HEK293 (cell line): ENCODE data around the gene TLL1.

Experiments used
- CTCF ChIA-PET: fragments of 350-600 bp; formaldehyde crosslinking; extraction: SDS; loops from one replicate; lab custom pipeline; 2021; ENCODE audit warnings: antibody characterized with exemption; lab: Yijun Ruan, JAX
- POLR2A ChIA-PET: fragments of 300-600 bp; formaldehyde crosslinking; extraction: SDS; loops from one replicate; lab custom pipeline; 2020; ENCODE audit warnings: antibody characterized with exemption, inconsistent platforms; lab: Yijun Ruan, JAX
- H3K27ac ChIP-seq: fragments of 200-500 bp; sonication (Bioruptor generic); 2 replicates; pipeline ENCODE4 v1.5.1; 2014; ENCODE audit warnings: low read depth, low read length, control low read depth, inconsistent platforms; ENCODE audit errors: extremely low read depth
- H3K36me3 ChIP-seq, 2 experiments: fragments of 200-500 bp in 1 of 2; sonication (Bioruptor generic) in 1 of 2; 1 replicate in 1 of 2; 2 replicates in 1 of 2; pipeline ENCODE4 v1.5.1; 2014 to 2017; ENCODE audit warnings: inconsistent platforms in 2 of 2, low read length in 2 of 2; ENCODE audit not compliant: control insufficient read depth in 2 of 2, insufficient read depth in 1 of 2
- H3K4me1 ChIP-seq: fragments of 200-500 bp; sonication (Bioruptor generic); 2 replicates; pipeline ENCODE4 v1.5.1; 2014; ENCODE audit warnings: mild to moderate bottlenecking, low read length, inconsistent platforms; ENCODE audit not compliant: control insufficient read depth, insufficient read depth
- H3K4me3 ChIP-seq: 2 replicates; pipeline ENCODE4 v1.5.1; 2011; ENCODE audit warnings: low read depth, mild to moderate bottlenecking, control low read depth, low read length, moderate library complexity
- H3K9me3 ChIP-seq: fragments of 200-500 bp; sonication (Bioruptor generic); 2 replicates; pipeline ENCODE4 v1.5.1; 2014; ENCODE audit warnings: low read depth, low read length, inconsistent platforms; ENCODE audit not compliant: control insufficient read depth, insufficient read depth
- EGR2 ChIP-seq: fragments of 450-650 bp; formaldehyde crosslinking; IDR thresholded peaks from 2 replicates; pipeline ENCODE4 v1.5.1; 2016; ENCODE audit warnings: low read depth, missing biosample characterization, missing genetic modification characterization
- HOXD13 ChIP-seq: sonication (generic); formaldehyde crosslinking; IDR thresholded peaks from 2 replicates; pipeline ENCODE4 v1.8.0; 2022; ENCODE audit warnings: missing genetic modification reagents, borderline replicate concordance
- MEIS1 ChIP-seq: sonication (generic); formaldehyde crosslinking; IDR thresholded peaks from 2 replicates; pipeline ENCODE4 v1.8.1; 2022; ENCODE audit warnings: missing genetic modification reagents, mild to moderate bottlenecking, borderline replicate concordance
- REST ChIP-seq: fragments of 450-650 bp; formaldehyde crosslinking; IDR thresholded peaks from 2 replicates; pipeline ENCODE4 v1.5.1; 2016; ENCODE audit warnings: missing biosample characterization, missing genetic modification characterization
- SETDB1 ChIP-seq: IDR thresholded peaks from one replicate; pipeline ENCODE4 v1.6.1; 2017; ENCODE audit warnings: mild to moderate bottlenecking, low read length, moderate library complexity, mixed read lengths; ENCODE audit not compliant: insufficient read length
- TRIM28 ChIP-seq: IDR thresholded peaks from 2 replicates; pipeline ENCODE4 v1.6.1; 2011; ENCODE audit warnings: low read length, control low read depth, borderline replicate concordance
- YY1 ChIP-seq: fragments of 450-650 bp; formaldehyde crosslinking; IDR thresholded peaks from 2 replicates; pipeline ENCODE4 v1.5.1; 2018; ENCODE audit warnings: missing biosample characterization, missing genetic modification characterization
- YY2 ChIP-seq: fragments of 450-650 bp; formaldehyde crosslinking; IDR thresholded peaks from 2 replicates; pipeline ENCODE4 v1.5.1; 2016; ENCODE audit warnings: missing biosample characterization, missing genetic modification characterization
- ZNF121 ChIP-seq: fragments of 450-650 bp; formaldehyde crosslinking; IDR thresholded peaks from 2 replicates; pipeline ENCODE4 v1.5.1; 2016; ENCODE audit warnings: missing biosample characterization, missing genetic modification characterization
- ZNF155 ChIP-seq: fragments of 450-650 bp; formaldehyde crosslinking; IDR thresholded peaks from 2 replicates; pipeline ENCODE4 v1.5.1; 2016; ENCODE audit warnings: missing biosample characterization, missing genetic modification characterization
- ZNF239 ChIP-seq: fragments of 450-650 bp; formaldehyde crosslinking; IDR thresholded peaks from 2 replicates; pipeline ENCODE4 v1.5.1; 2016; ENCODE audit warnings: missing biosample characterization, missing genetic modification characterization
- ZNF324 ChIP-seq: fragments of 450-650 bp; formaldehyde crosslinking; IDR thresholded peaks from 2 replicates; pipeline ENCODE4 v1.5.1; 2016; ENCODE audit warnings: missing biosample characterization, missing genetic modification characterization
- ZNF350 ChIP-seq: fragments of 450-650 bp; formaldehyde crosslinking; IDR thresholded peaks from 2 replicates; pipeline ENCODE4 v1.5.0; 2017; ENCODE audit warnings: missing biosample characterization, mild to moderate bottlenecking, missing genetic modification characterization
- ZNF354C ChIP-seq: fragments of 450-650 bp; formaldehyde crosslinking; IDR thresholded peaks from 2 replicates; pipeline ENCODE4 v1.5.1; 2016; ENCODE audit warnings: missing biosample characterization, missing genetic modification characterization, low read depth, borderline replicate concordance
- ZNF514 ChIP-seq: fragments of 450-650 bp; formaldehyde crosslinking; IDR thresholded peaks from 2 replicates; pipeline ENCODE4 v1.5.1; 2016; ENCODE audit warnings: missing biosample characterization, missing genetic modification characterization
- ZNF529 ChIP-seq: fragments of 450-650 bp; formaldehyde crosslinking; IDR thresholded peaks from 2 replicates; pipeline ENCODE4 v1.5.1; 2017; ENCODE audit warnings: missing genetic modification characterization, missing biosample characterization; ENCODE audit not compliant: insufficient replicate concordance
- ZNF558 ChIP-seq: fragments of 450-650 bp; formaldehyde crosslinking; IDR thresholded peaks from 2 replicates; pipeline ENCODE4 v1.5.1; 2016; ENCODE audit warnings: missing biosample characterization, missing genetic modification characterization
- ZNF585B ChIP-seq: fragments of 450-650 bp; formaldehyde crosslinking; IDR thresholded peaks from 2 replicates; pipeline ENCODE4 v1.5.1; 2016; ENCODE audit warnings: missing biosample characterization, missing genetic modification characterization
- ZNF629 ChIP-seq: fragments of 450-650 bp; formaldehyde crosslinking; IDR thresholded peaks from 2 replicates; pipeline ENCODE4 v1.5.1; 2017; ENCODE audit warnings: missing biosample characterization, missing genetic modification characterization
- ZSCAN16 ChIP-seq: fragments of 450-650 bp; formaldehyde crosslinking; IDR thresholded peaks from 2 replicates; pipeline ENCODE4 v1.5.1; 2016; ENCODE audit warnings: missing biosample characterization, missing genetic modification characterization
- TF ChIP-seq, protein P1 (sequence below): fragments of 450-650 bp; formaldehyde crosslinking; IDR thresholded peaks from 2 replicates; pipeline ENCODE4 v1.5.1; 2016; ENCODE audit warnings: missing biosample characterization, missing genetic modification characterization
- TF ChIP-seq, protein P2 (sequence below): fragments of 450-650 bp; formaldehyde crosslinking; IDR thresholded peaks from 2 replicates; pipeline ENCODE4 v1.5.1; 2017; ENCODE audit warnings: missing biosample characterization, missing genetic modification characterization

The TLL1 gene

DNA sequence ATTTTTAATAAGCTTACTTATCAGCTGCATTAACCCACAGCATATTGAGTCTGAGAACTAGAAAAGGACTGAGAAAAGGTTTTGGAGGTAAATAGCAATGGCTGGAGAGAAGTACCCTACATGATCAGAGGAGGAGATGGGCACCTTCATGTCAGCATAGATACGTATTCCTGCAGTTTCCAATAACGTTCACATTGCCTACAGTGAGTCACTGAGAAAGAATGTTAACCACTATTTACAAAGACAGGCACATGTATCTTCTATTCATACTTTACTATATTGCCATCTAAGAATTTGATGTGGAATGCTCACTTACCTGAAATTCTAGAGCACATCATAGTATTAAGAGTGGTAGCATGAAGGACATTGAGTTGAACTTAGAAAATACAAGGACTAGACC lies 92.5 kb downstream of the TLL1 start:
- no peaks in the 10 kb centered on the region for H3K9me3 ChIP-seq
- no peaks in the 10 kb centered on the region for H3K36me3 ChIP-seq
- no peak overlapping the region for H3K27ac ChIP-seq
- no peaks in the 10 kb centered on the region; the same call in 1 of the 2 replicates for H3K4me1 ChIP-seq
- no peak overlapping the region for H3K4me3 ChIP-seq
- ChIA-PET CTCF (interaction anchor here (0.6 kb wide), 1 partner anchor 287 kb away, joined by 3 read pairs; no protein-coding TSS in a partner anchor), POLR2A (no interaction called here)
- TF ChIP-seq ZNF585B (tag by site-specific recombination) (no peak), ZNF629 (no peak)

- Histone ChIP-seq H3K36me3 (no peaks in the 10 kb centered on the region), H3K4me1 (no peaks in the 10 kb centered on the region; the same call in 1 of the 2 replicates), H3K9me3 (no peaks in the 10 kb centered on the region), H3K27ac (no peak overlapping the region), H3K4me3 (no peak overlapping the region)
- TF ChIP-seq ZNF324 (tag by site-specific recombination) (no peak), REST (tag by site-specific recombination) (no peak), TRIM28 (peak; percentile 75; the same call in 1 of the 2 replicates), YY1 (tag by site-specific recombination) (no peak), ZSCAN16 (no peak), ZNF121 (no peak), ZNF514 (tag by site-specific recombination) (no peak), ZNF354C (tag by site-specific recombination) (no peak), MEIS1 (CRISPR knock-in tag) (no peak), SETDB1 (peak; percentile 67), ZNF529 (tag by site-specific recombination) (no peak), ZNF155 (tag by site-specific recombination) (no peak), HOXD13 (CRISPR knock-in tag) (no peak), ZNF239 (tag by site-specific recombination) (no peak)
- TF ChIP-seq, protein P1, sequence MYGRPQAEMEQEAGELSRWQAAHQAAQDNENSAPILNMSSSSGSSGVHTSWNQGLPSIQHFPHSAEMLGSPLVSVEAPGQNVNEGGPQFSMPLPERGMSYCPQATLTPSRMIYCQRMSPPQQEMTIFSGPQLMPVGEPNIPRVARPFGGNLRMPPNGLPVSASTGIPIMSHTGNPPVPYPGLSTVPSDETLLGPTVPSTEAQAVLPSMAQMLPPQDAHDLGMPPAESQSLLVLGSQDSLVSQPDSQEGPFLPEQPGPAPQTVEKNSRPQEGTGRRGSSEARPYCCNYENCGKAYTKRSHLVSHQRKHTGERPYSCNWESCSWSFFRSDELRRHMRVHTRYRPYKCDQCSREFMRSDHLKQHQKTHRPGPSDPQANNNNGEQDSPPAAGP (tag by site-specific recombination): no peak
- TF ChIP-seq, protein P2, sequence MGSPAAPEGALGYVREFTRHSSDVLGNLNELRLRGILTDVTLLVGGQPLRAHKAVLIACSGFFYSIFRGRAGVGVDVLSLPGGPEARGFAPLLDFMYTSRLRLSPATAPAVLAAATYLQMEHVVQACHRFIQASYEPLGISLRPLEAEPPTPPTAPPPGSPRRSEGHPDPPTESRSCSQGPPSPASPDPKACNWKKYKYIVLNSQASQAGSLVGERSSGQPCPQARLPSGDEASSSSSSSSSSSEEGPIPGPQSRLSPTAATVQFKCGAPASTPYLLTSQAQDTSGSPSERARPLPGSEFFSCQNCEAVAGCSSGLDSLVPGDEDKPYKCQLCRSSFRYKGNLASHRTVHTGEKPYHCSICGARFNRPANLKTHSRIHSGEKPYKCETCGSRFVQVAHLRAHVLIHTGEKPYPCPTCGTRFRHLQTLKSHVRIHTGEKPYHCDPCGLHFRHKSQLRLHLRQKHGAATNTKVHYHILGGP (tag by site-specific recombination): no peak
- ChIA-PET POLR2A (no interaction called here), CTCF (no interaction called here)
Measured at GRCh38 chr4:165966833-165967232, 93.8 kb downstream of the TLL1 start.

DNA sequence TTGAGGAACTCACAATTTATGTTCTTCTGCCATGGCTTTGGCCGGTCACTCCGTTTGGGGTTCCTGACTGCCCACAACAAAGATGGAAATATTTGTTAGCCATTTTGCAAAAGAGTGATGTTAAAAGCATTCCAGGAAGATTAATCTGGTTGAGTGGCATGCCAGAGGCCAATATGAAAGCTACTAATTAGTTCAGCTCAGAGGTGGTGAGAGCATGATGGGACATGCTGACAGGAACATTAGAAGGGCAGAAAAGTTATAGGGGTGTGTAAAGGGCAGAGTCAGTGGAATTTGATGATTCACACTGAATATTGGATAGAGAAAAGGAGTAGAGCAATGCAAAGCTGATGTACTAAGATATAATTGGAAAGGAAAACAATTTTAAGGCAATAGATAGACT lies 94.4 kb downstream of the TLL1 start:
- H3K4me3 ChIP-seq: no peak overlapping the region
- no peaks in the 10 kb centered on the region; the same call in 1 of the 2 replicates for H3K4me1 ChIP-seq
- TF ChIP-seq YY2 (no peak), EGR2 (tag by site-specific recombination) (no peak), ZNF558 (tag by site-specific recombination) (no peak), ZNF350 (tag by site-specific recombination) (no peak)
- no peaks in the 10 kb centered on the region for H3K36me3 ChIP-seq
- CTCF ChIA-PET: no interaction called here
- POLR2A ChIA-PET: no interaction called here
- H3K27ac ChIP-seq: no peak overlapping the region
- no peaks in the 10 kb centered on the region for H3K9me3 ChIP-seq
